GM12878 (cell line): Measurements from ENCODE around the gene SHC1. TPM values are rescaled to one million over a fixed set of nuclear protein-coding genes. Genes with fewer than 3 reads are reported as not detected.

Experiments
- BACH1 ChIP-seq: fragments of 450-650 bp; IDR thresholded peaks from 2 replicates; pipeline ENCODE4 v1.6.1; 2017; ENCODE audit warnings: mild to moderate bottlenecking, borderline replicate concordance
- BRCA1 ChIP-seq: IDR thresholded peaks from 2 replicates; pipeline ENCODE4 v1.6.1; 2011; ENCODE audit warnings: low read depth, low read length, improper control_type of control experiment
- CBFB ChIP-seq: IDR thresholded peaks from 2 replicates; pipeline ENCODE4 v1.6.1; 2016; ENCODE audit warnings: antibody characterized with exemption, low read depth
- CBX5 ChIP-seq: sonication (generic); IDR thresholded peaks from 2 replicates; pipeline ENCODE4 v1.6.1; 2016; ENCODE audit warnings: low read depth, moderate library complexity, mild to moderate bottlenecking, inconsistent platforms
- CHD4 ChIP-seq: fragments of 200-600 bp; sonication (generic); IDR thresholded peaks from 2 replicates; pipeline ENCODE4 v1.6.1; 2016; ENCODE audit warnings: mild to moderate bottlenecking
- EP300 ChIP-seq, 2 experiments: fragments of 150-350 bp in 1 of 2; IDR thresholded peaks; 2 replicates each; pipeline ENCODE4 v1.6.1; 2011 to 2012; ENCODE audit warnings: low read depth in 2 of 2, low read length in 2 of 2, borderline replicate concordance in 1 of 2, improper control_type of control experiment in 1 of 2, inconsistent platforms in 1 of 2; ENCODE audit not compliant: control insufficient read depth in 1 of 2
- HDAC2 ChIP-seq: fragments of 200-600 bp; sonication (generic); IDR thresholded peaks from 2 replicates; pipeline ENCODE4 v1.6.1; 2017
- IRF4 ChIP-seq: IDR thresholded peaks from 2 replicates; pipeline ENCODE4 v1.6.1; 2011; ENCODE audit warnings: low read depth, low read length
- KAT2A ChIP-seq: conservative IDR thresholded peaks from 2 replicates; pipeline ENCODE4 v1.6.1; 2011; ENCODE audit warnings: low read depth, low read length; ENCODE audit not compliant: control insufficient read depth
- KLF5 ChIP-seq: fragments of 450-650 bp; IDR thresholded peaks from 2 replicates; pipeline ENCODE4 v1.6.1; 2014; ENCODE audit warnings: mild to moderate bottlenecking; ENCODE audit not compliant: partially characterized antibody
- MEF2A ChIP-seq: IDR thresholded peaks from 2 replicates; pipeline ENCODE4 v1.6.1; 2011; ENCODE audit warnings: low read depth, mild to moderate bottlenecking, low read length, moderate library complexity; ENCODE audit not compliant: insufficient read depth
- SMAD1 ChIP-seq: fragments of 450-650 bp; IDR thresholded peaks from 2 replicates; pipeline ENCODE4 v1.6.1; 2018; ENCODE audit warnings: mild to moderate bottlenecking, low read depth; ENCODE audit not compliant: partially characterized antibody
- TAF1 ChIP-seq: IDR thresholded peaks from 2 replicates; pipeline ENCODE4 v1.6.1; 2011; ENCODE audit warnings: mild to moderate bottlenecking, low read depth, low read length, borderline replicate concordance
- TARDBP ChIP-seq: IDR thresholded peaks from 2 replicates; pipeline ENCODE4 v1.6.1; 2016; ENCODE audit warnings: borderline replicate concordance
- TCF7 ChIP-seq: IDR thresholded peaks from 2 replicates; pipeline ENCODE4 v1.6.1; 2014; ENCODE audit warnings: antibody characterized with exemption, borderline replicate concordance
- USF1 ChIP-seq: IDR thresholded peaks from 2 replicates; pipeline ENCODE4 v1.6.1; 2011; ENCODE audit warnings: borderline replicate concordance, low read depth, mild to moderate bottlenecking, moderate library complexity, mixed read lengths, low read length; ENCODE audit not compliant: insufficient read depth; ENCODE audit errors: extremely low read length
- polyA plus RNA-seq, 11 experiments: library from polyadenylated mRNA; depleted of rRNA in 4 of 11; unstranded in 6 of 11; stranded (reverse) in 5 of 11; fragments of >200 nt; fragmentation: Nextera tagmentation in 4 of 11; fragmentation: Illumina TruSeq in 1 of 11; extraction: Ambion mirVana in 4 of 11; extraction: Trizol in 1 of 11; gene quantifications; 1 replicate in 1 of 11; 2 replicates in 10 of 11; pipeline versions ENCODE4 v1.2.1 to v1.2.3, GENCODE V29; 2011 to 2016; ENCODE audit warnings: inconsistent platforms in 2 of 11, missing spikeins in 2 of 11, low read depth in 1 of 11
- total RNA-seq, 4 experiments: library from RNA; depleted of rRNA in 3 of 4; stranded (reverse); fragments of >200 nt in 3 of 4; fragmentation: Illumina TruSeq in 1 of 4; extraction: Trizol in 1 of 4; gene quantifications; 2 replicates each; pipeline versions ENCODE4 v1.2.1 to v1.2.3, GENCODE V29; 2013 to 2021

Gene SHC1
- total and polyA plus RNA-seq, 10 of the 15 experiments (the other 5 are each of a cell fraction or from before 2014, with no cell fraction given), result 2.6 to 49.3 (median 25.2) TPM

GRCh38 chr1:154970631-154971340 lies at the start of gene SHC1 (continued):
- TF ChIP-seq SMAD1 (no peak), HDAC2 (no peak), IRF4 (no peak), EP300 (IDR thresholded peaks at IDR 0.05; ENCODE audit: borderline replicate concordance in 1 of 2, control insufficient read depth in 1 of 2, low read depth in 2 of 2, low read length in 2 of 2) (no peak), BRCA1 (no peak), CHD4 (no peak), USF1 (no peak), KAT2A (no peak), CBFB (no peak), TCF7 (no peak), CBX5 (no peak), TARDBP (no peak), TAF1 (no peak), BACH1 (0 out of 2 replicates have a peak, but pooled peaks have one; percentile 21), MEF2A (no peak), KLF5 (no peak)
